Trophoblast cell (in vitro differentiated cells and primary cell): Measurements from ENCODE around the gene RGS5.

ENCODE experiments used
- DNase-seq, 2 donors: peaks; one replicate each; pipeline ENCODE4 v3.0.0-alpha.2; 2016
- H2AFZ ChIP-seq: 2 replicates; pipeline ENCODE4 v1.6.1; 2013; ENCODE audit warnings: low read length, moderate library complexity, mild to moderate bottlenecking; ENCODE audit not compliant: insufficient read depth, poor library complexity
- H2AK5ac ChIP-seq: 2 replicates; pipeline ENCODE4 v1.6.1; 2013; ENCODE audit warnings: mild to moderate bottlenecking, low read length
- H2BK120ac ChIP-seq: 2 replicates; pipeline ENCODE4 v1.6.1; 2013; ENCODE audit warnings: low read length, mild to moderate bottlenecking, moderate library complexity; ENCODE audit not compliant: insufficient read depth, poor library complexity
- H2BK12ac ChIP-seq: 2 replicates; pipeline ENCODE4 v1.6.1; 2013; ENCODE audit warnings: mild to moderate bottlenecking, low read length, moderate library complexity
- H2BK5ac ChIP-seq: 2 replicates; pipeline ENCODE4 v1.6.1; 2013; ENCODE audit warnings: low read length, low read depth, moderate library complexity, mild to moderate bottlenecking; ENCODE audit not compliant: poor library complexity
- H3K14ac ChIP-seq: 2 replicates; pipeline ENCODE4 v1.6.1; 2013; ENCODE audit warnings: mild to moderate bottlenecking, low read length
- H3K18ac ChIP-seq: 2 replicates; pipeline ENCODE4 v1.6.1; 2013; ENCODE audit warnings: mild to moderate bottlenecking, low read length
- H3K23ac ChIP-seq: 2 replicates; pipeline ENCODE4 v1.6.1; 2013; ENCODE audit warnings: low read length
- H3K27ac ChIP-seq: 2 replicates; pipeline ENCODE4 v1.5.1; 2013; ENCODE audit warnings: low read depth, mild to moderate bottlenecking, inconsistent platforms, low read length, moderate library complexity
- H3K27me3 ChIP-seq: 2 replicates; pipeline ENCODE4 v1.6.1; 2013; ENCODE audit warnings: inconsistent platforms, mild to moderate bottlenecking, low read length, moderate library complexity; ENCODE audit not compliant: insufficient read depth
- H3K36me3 ChIP-seq, 2 experiments: 1 replicate in 1 of 2; 2 replicates in 1 of 2; pipeline ENCODE4 v1.6.1; 2013; ENCODE audit warnings: low read length in 2 of 2, mild to moderate bottlenecking in 2 of 2, moderate library complexity in 1 of 2; ENCODE audit not compliant: insufficient read depth in 2 of 2, control insufficient read depth in 1 of 2
- H3K4ac ChIP-seq: 2 replicates; pipeline ENCODE4 v1.6.1; 2013; ENCODE audit warnings: low read depth, mild to moderate bottlenecking, low read length, moderate library complexity
- H3K4me1 ChIP-seq, 2 experiments: 1 replicate in 1 of 2; 2 replicates in 1 of 2; pipeline ENCODE4 v1.6.1; 2013; ENCODE audit warnings: low read length in 2 of 2, mild to moderate bottlenecking in 2 of 2, moderate library complexity in 1 of 2; ENCODE audit not compliant: insufficient read depth in 2 of 2, control insufficient read depth in 1 of 2
- H3K4me2 ChIP-seq: 2 replicates; pipeline ENCODE4 v1.6.1; 2013; ENCODE audit warnings: inconsistent platforms, mild to moderate bottlenecking, low read length, moderate library complexity
- H3K4me3 ChIP-seq: 2 replicates; pipeline ENCODE4 v1.5.1; 2013; ENCODE audit warnings: mild to moderate bottlenecking, low read depth, low read length, inconsistent platforms
- H3K79me1 ChIP-seq: one replicate; pipeline ENCODE4 v1.6.1; 2013; ENCODE audit warnings: low read length
- H3K79me2 ChIP-seq: 2 replicates; pipeline ENCODE4 v1.6.1; 2013; ENCODE audit warnings: low read length, mild to moderate bottlenecking; ENCODE audit not compliant: control insufficient read depth, insufficient read depth, poor library complexity
- H3K9ac ChIP-seq: 2 replicates; pipeline ENCODE4 v1.6.1; 2013; ENCODE audit warnings: mild to moderate bottlenecking, low read length
- H3K9me3 ChIP-seq: 2 replicates; pipeline ENCODE4 v1.6.1; 2013; ENCODE audit warnings: low read depth, mild to moderate bottlenecking, control low read depth, inconsistent platforms, low read length; ENCODE audit not compliant: insufficient read depth
- H4K12ac ChIP-seq: 2 replicates; pipeline ENCODE4 v1.6.1; 2013; ENCODE audit warnings: low read depth, mild to moderate bottlenecking, low read length, moderate library complexity
- H4K8ac ChIP-seq: 2 replicates; pipeline ENCODE4 v1.6.1; 2013; ENCODE audit warnings: low read depth, mild to moderate bottlenecking, low read length, moderate library complexity
- H4K91ac ChIP-seq: one replicate; pipeline ENCODE4 v1.6.1; 2013; ENCODE audit warnings: low read depth, mild to moderate bottlenecking, low read length, moderate library complexity
- WGBS: extraction: QIAGEN DNeasy Blood & Tissue Kit; methylation state at CpG from one replicate; pipeline ENCODE4 v1.1.7; 2013; ENCODE audit warnings: missing lambda C conversion rate; ENCODE audit not compliant: insufficient read length, insufficient coverage; ENCODE audit errors: extremely low coverage; 5-methylcytosine and 5-hydroxymethylcytosine counted together

The RGS5 gene

GRCh38 chr1:163144418-163144817, 58.3 kb downstream of the RGS5 start:
- no peaks in the 10 kb centered on the region for H3K27me3 ChIP-seq
- no peak overlapping the region for H2AFZ ChIP-seq
- no peaks in the 10 kb centered on the region for H3K36me3 ChIP-seq
- no peaks in the 10 kb centered on the region for H3K9me3 ChIP-seq
- H3K79me2 ChIP-seq, result no peaks in the 10 kb centered on the region
- H3K18ac ChIP-seq, result no peak overlapping the region
- no CpG with 5 or more reads among the region's 3 CpGs for WGBS
- H4K91ac ChIP-seq, result no peak overlapping the region
- H3K4me1 ChIP-seq, result no peaks in the 10 kb centered on the region
- no peak overlapping the region for H3K4me2 ChIP-seq
- no peak overlapping the region for H2BK5ac ChIP-seq
- no peak overlapping the region for H3K14ac ChIP-seq
- no peak overlapping the region for H2BK120ac ChIP-seq
- no peak overlapping the region for H3K23ac ChIP-seq
- no peak overlapping the region for H2AK5ac ChIP-seq
- no peaks in the 10 kb centered on the region for H3K79me1 ChIP-seq
- H4K8ac ChIP-seq, result no peak overlapping the region
- no peak for DNase-seq
- H4K12ac ChIP-seq, result no peak overlapping the region
- H3K4me3 ChIP-seq, result no peak overlapping the region
- no peak overlapping the region for H3K27ac ChIP-seq
- H3K4ac ChIP-seq, result no peak overlapping the region
- H2BK12ac ChIP-seq, result no peak overlapping the region
- no peak overlapping the region for H3K9ac ChIP-seq

DNA sequence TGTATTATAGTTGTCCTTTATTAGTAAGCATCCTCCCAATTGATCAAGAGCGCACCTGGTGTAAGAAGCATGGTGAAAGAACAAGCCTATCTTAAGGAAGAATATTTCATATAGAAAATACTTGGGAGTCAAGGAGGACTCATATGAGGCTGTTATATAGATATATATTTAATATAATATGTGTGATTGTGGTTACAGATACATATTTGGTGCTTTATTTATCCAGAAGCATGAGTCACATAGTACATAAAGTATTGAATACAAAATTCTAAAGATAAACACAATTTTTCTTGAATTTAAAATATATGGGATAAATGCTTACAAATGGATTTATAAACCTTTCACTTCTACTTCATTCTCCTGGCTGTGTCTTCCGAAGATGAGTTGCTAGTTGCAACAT, 60.6 kb downstream of the RGS5 start:
- Histone ChIP-seq H3K4me1 (no peaks in the 10 kb centered on the region), H3K4ac (no peak overlapping the region), H4K91ac (no peak overlapping the region), H3K4me3 (no peak overlapping the region), H4K8ac (no peak overlapping the region), H2BK120ac (no peak overlapping the region), H3K27ac (no peak overlapping the region), H2BK12ac (no peak overlapping the region), H3K9ac (no peak overlapping the region), H3K27me3 (no peaks in the 10 kb centered on the region), H2AFZ (no peak overlapping the region), H3K9me3 (no peaks in the 10 kb centered on the region), H4K12ac (no peak overlapping the region), H3K79me2 (no peaks in the 10 kb centered on the region), H3K23ac (no peak overlapping the region), H3K79me1 (no peaks in the 10 kb centered on the region), H3K4me2 (no peak overlapping the region), H3K36me3 (no peaks in the 10 kb centered on the region), H2AK5ac (no peak overlapping the region), H2BK5ac (no peak overlapping the region), H3K18ac (no peak overlapping the region), H3K14ac (no peak overlapping the region)
- DNase-seq, result no peak
- WGBS, result no CpG with 5 or more reads among the region's 2 CpGs

GRCh38 chr1:163141556-163141955, 61.2 kb downstream of the RGS5 start:
- Histone ChIP-seq H3K27me3 (no peaks in the 10 kb centered on the region), H3K9me3 (no peaks in the 10 kb centered on the region), H3K23ac (no peak overlapping the region), H4K12ac (no peak overlapping the region), H4K8ac (no peak overlapping the region), H2AK5ac (no peak overlapping the region), H4K91ac (no peak overlapping the region), H2BK12ac (no peak overlapping the region), H2BK5ac (no peak overlapping the region), H2AFZ (no peak overlapping the region), H3K18ac (no peak overlapping the region), H3K4me2 (no peak overlapping the region), H3K4me1 (no peaks in the 10 kb centered on the region), H2BK120ac (no peak overlapping the region), H3K79me2 (no peaks in the 10 kb centered on the region), H3K14ac (no peak overlapping the region), H3K27ac (no peak overlapping the region), H3K4me3 (no peak overlapping the region), H3K36me3 (no peaks in the 10 kb centered on the region), H3K9ac (no peak overlapping the region), H3K4ac (no peak overlapping the region), H3K79me1 (no peaks in the 10 kb centered on the region)
- DNase-seq, result no peak
- WGBS, result no CpG with 5 or more reads among the region's 1 CpG

DNA sequence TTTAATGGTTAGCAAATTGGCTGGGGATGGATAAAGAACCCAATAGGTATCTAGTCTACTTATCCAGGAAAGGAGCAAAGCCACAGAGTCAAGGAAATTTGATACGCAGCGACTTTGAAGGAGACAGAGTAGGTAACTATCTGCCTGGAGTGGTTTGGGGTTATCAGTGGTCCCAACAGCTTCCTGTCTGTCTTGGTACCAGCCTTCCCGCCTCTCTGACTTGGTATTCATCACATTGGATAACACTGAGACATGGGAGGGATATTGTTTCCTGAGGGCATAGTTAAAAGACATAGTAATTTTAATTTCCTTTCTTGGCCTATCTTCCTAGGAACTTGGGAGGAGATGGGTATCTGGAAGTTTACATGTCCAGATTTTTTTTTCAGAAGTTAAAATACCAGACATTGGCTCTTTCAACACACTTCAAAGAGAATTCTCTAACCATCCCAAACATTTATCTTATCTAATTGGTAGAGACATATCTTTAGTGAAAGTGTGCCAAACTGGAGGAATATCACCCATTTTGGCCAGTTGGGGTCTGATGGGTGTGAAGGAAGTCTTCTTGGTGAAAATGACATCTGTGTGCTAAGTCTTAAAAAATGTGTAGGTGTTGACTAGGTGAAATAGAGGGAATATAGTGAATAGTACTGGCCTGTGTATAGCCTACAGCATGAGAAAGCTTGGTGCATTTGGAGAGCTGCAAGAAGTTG, 65.0 kb downstream of the RGS5 start:
- no peaks in the 10 kb centered on the region for H3K27me3 ChIP-seq
- H3K23ac ChIP-seq, result no peak overlapping the region
- H3K4ac ChIP-seq, result no peak overlapping the region
- H3K4me2 ChIP-seq, result no peak overlapping the region
- no peaks in the 10 kb centered on the region for H3K4me1 ChIP-seq
- H3K18ac ChIP-seq, result no peak overlapping the region
- no peak overlapping the region for H3K14ac ChIP-seq
- no peak overlapping the region for H3K4me3 ChIP-seq
- no peak overlapping the region for H2BK12ac ChIP-seq
- no peak overlapping the region for H4K91ac ChIP-seq
- no CpG with 5 or more reads among the region's 3 CpGs for WGBS
- no peak overlapping the region for H3K27ac ChIP-seq
- no peaks in the 10 kb centered on the region for H3K79me2 ChIP-seq
- no peaks in the 10 kb centered on the region for H3K79me1 ChIP-seq
- no peak overlapping the region for H4K12ac ChIP-seq
- DNase-seq, result peak in 1 of 2 donors; percentile 38
- no peaks in the 10 kb centered on the region for H3K9me3 ChIP-seq
- no peak overlapping the region for H4K8ac ChIP-seq
- H3K36me3 ChIP-seq, result no peaks in the 10 kb centered on the region
- no peak overlapping the region for H2AFZ ChIP-seq
- no peak overlapping the region for H3K9ac ChIP-seq
- H2BK5ac ChIP-seq, result no peak overlapping the region
- H2BK120ac ChIP-seq, result no peak overlapping the region
- no peak overlapping the region for H2AK5ac ChIP-seq
